Effector memory CD4-positive, alpha-beta T cell (primary cell): Measurements from ENCODE around the gene HSD17B3.
A peak's percentile ranks its signal among the peaks of the same experiment; 100 is the strongest.

Experiments
- DNase-seq, 3 donors: peaks; one replicate each; pipeline ENCODE4 v3.0.0-alpha.2; 2020
- H3K27ac ChIP-seq: 2 replicates; pipeline ENCODE4 v1.7.0; 2013; ENCODE audit warnings: mild to moderate bottlenecking, low read length, moderate library complexity; ENCODE audit not compliant: insufficient read depth, poor library complexity, severe bottlenecking
- H3K27me3 ChIP-seq: replicated peaks from 2 replicates; pipeline ENCODE4 v1.7.0; 2013; ENCODE audit warnings: mild to moderate bottlenecking, low read length; ENCODE audit not compliant: insufficient read depth, control insufficient read depth, poor library complexity, severe bottlenecking
- H3K36me3 ChIP-seq: 2 replicates; pipeline ENCODE4 v1.7.0; 2013; ENCODE audit warnings: mild to moderate bottlenecking, low read length, moderate library complexity; ENCODE audit not compliant: control insufficient read depth, insufficient read depth
- H3K4me1 ChIP-seq: 2 replicates; pipeline ENCODE4 v1.7.0; 2013; ENCODE audit warnings: low read length, mild to moderate bottlenecking; ENCODE audit not compliant: control insufficient read depth, insufficient read depth, poor library complexity, severe bottlenecking
- H3K4me3 ChIP-seq: 2 replicates; pipeline ENCODE4 v1.7.0; 2013; ENCODE audit warnings: low read length, low read depth, mild to moderate bottlenecking; ENCODE audit not compliant: insufficient read depth, poor library complexity, severe bottlenecking
- H3K9me3 ChIP-seq: 2 replicates; pipeline ENCODE4 v1.7.0; 2013; ENCODE audit warnings: mild to moderate bottlenecking, low read length, moderate library complexity; ENCODE audit not compliant: control insufficient read depth

The HSD17B3 gene

DNA sequence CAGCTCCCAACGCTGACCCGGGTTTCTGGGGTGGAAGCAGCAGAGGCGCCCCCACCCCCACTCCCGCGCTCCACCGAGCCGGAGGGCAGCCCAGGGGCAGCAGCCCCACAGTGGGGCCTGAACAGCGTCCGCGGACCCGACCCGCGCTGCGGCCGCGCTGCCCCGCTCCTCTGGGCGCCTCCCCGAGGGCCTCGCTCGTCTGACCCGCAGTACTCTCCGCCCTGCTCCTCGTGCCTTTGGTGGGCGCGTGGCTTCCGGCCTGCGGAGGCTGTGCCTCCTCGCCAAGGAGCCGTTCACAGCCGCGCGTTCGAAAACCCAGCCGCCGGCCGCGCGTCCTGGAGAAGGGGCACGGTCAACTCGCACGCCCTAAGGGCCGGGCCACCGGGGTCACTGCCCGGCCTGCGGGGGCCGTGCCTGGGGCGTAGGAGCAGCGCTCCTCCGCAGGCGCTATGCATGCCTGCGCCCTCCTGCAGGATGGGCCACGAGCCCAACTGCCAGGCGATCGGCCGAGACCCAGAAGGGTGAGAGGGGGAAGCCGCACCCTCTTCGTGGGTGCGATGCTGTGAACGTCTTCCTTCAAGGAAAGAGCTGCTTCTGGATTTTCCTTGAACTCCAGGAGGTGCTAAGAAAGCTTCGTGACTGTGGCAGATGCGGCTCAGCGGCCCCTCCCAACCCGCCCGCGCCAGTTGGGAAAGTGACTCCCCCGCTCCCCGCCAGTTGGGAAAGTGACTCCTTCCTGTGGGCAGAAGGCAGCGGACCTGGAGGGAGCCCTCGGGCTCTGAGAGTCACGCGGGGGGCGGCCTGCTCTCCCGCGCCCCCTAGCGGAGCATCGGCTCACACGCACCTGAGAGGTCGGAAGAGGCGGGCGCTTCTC is 82.7 kb downstream of the HSD17B3 start:
- no peak for DNase-seq
- no peak overlapping the region for H3K27ac ChIP-seq
- no peaks in the 10 kb centered on the region for H3K36me3 ChIP-seq
- peak overlapping the region; percentile 18 for H3K4me3 ChIP-seq
- peaks cover 10% of the 10 kb centered on the region for H3K27me3 ChIP-seq
- H3K4me1 ChIP-seq, result peaks cover 16% of the 10 kb centered on the region
- H3K9me3 ChIP-seq, result no peaks in the 10 kb centered on the region

- Histone ChIP-seq H3K4me3 (peak overlapping the region; percentile 13), H3K4me1 (peaks cover 16% of the 10 kb centered on the region), H3K36me3 (no peaks in the 10 kb centered on the region), H3K27me3 (peaks cover 10% of the 10 kb centered on the region), H3K9me3 (no peaks in the 10 kb centered on the region), H3K27ac (no peak overlapping the region)
- peak; percentile 26 to 39 (median 32) for DNase-seq
These were observed 84.0 kb downstream of the HSD17B3 start for GRCh38 chr9:96217754-96218693.

DNA sequence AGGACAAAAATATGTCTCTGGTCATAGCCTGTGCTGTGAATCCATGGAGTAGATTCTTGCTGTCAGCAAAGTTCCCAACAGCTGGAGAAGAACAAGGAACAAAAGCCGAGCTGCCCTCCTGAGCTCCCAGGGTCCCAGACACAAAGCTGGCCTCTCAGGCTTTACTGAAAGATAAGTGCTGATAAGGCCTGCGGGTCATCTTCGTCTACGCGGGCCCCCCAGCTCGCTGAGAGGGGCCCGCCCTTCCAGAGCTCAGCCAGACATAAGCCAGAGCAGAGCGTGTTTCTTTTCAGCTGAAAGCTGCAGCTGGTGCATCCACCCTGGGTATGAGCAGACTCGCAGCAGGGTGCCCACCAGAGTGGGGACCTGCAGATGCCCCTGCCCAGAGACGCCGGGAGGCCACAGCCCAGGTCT is 84.7 kb downstream of the HSD17B3 start:
- DNase-seq, result no peak
- H3K4me1 ChIP-seq, result peaks cover 16% of the 10 kb centered on the region
- H3K27me3 ChIP-seq, result peaks cover 8% of the 10 kb centered on the region
- H3K27ac ChIP-seq, result no peak overlapping the region
- H3K4me3 ChIP-seq, result no peak overlapping the region
- H3K9me3 ChIP-seq, result no peaks in the 10 kb centered on the region
- no peaks in the 10 kb centered on the region for H3K36me3 ChIP-seq

DNA sequence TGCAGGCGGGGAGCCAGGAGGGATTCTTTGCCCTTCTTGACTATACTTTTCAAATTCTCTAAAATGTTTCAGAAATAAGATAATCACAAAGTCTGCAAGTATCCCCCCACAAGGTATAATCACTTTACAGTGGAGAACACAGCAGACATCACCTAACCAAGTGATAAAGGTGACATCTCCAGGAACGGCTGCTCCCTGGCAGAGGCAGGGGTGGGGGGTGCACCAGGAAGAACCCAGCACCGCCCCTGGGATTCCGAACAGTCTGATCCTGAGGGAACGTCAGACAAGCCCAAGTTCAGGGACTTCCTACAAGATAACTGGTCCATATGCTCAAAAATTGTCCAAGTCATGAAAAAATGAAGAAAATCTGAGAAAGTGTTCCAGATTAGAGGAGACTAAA is 85.4 kb downstream of the HSD17B3 start:
- Histone ChIP-seq H3K27ac (no peak overlapping the region), H3K4me1 (peaks cover 16% of the 10 kb centered on the region), H3K4me3 (no peak overlapping the region), H3K9me3 (no peaks in the 10 kb centered on the region), H3K27me3 (peaks cover 5% of the 10 kb centered on the region), H3K36me3 (no peaks in the 10 kb centered on the region)
- no peak for DNase-seq

DNA sequence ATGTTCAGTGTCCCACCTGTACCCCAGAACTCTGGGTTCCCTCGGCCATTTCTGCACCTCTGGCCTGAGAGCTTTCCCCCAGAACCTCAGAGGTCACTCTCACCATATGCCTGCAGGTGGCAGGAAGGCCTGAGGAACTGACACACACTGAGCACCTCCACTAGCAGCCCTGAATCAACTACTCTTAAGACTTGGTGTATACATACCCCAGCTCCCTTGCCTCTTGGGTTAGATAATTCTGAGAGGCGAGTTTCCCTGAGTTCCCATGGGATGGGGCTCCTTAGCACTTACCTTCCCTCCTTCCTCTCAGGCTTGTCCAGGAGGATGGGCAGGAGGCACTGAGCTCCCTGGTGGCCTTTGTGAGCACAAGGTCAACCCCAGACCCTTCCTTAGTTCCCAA is 86.1 kb downstream of the HSD17B3 start:
- DNase-seq, result no peak
- Histone ChIP-seq H3K4me1 (peaks cover 16% of the 10 kb centered on the region), H3K36me3 (no peaks in the 10 kb centered on the region), H3K27ac (no peak overlapping the region), H3K27me3 (peaks cover 5% of the 10 kb centered on the region), H3K9me3 (no peaks in the 10 kb centered on the region), H3K4me3 (no peak overlapping the region)

DNA sequence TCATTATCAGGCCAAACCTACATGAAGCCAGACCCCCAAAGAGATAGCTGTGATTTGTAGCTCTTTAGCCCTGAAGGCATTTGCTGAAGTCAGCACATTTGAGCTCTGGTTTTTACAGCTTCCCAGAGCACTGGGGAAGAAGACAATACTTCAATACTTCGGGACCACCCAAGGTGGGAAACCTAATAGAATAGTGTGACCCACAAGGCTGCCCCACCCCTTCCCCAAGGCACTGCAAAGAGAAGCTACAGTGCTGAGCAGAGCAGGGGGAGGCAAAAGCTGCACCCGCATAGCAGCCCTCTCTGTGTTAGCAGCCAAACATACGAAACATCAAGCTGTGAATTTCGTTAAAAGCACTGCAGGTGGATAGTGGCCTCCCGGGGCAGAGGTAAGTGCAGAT is 87.3 kb downstream of the HSD17B3 start:
- Histone ChIP-seq H3K36me3 (no peaks in the 10 kb centered on the region), H3K9me3 (no peaks in the 10 kb centered on the region), H3K4me1 (peaks cover 14% of the 10 kb centered on the region), H3K27ac (no peak overlapping the region), H3K27me3 (peaks cover 5% of the 10 kb centered on the region), H3K4me3 (no peak overlapping the region)
- no peak for DNase-seq

GRCh38 chr9:96209407-96210271 is 92.3 kb downstream of the HSD17B3 start:
- Histone ChIP-seq H3K4me1 (no peaks in the 10 kb centered on the region), H3K27me3 (no peaks in the 10 kb centered on the region), H3K27ac (no peak overlapping the region), H3K4me3 (no peak overlapping the region), H3K36me3 (no peaks in the 10 kb centered on the region), H3K9me3 (no peaks in the 10 kb centered on the region)
- no peak for DNase-seq

GRCh38 chr9:96206156-96206751 is 95.7 kb downstream of the HSD17B3 start:
- H3K27me3 ChIP-seq, result no peaks in the 10 kb centered on the region
- DNase-seq, result no peak
- no peak overlapping the region for H3K4me3 ChIP-seq
- no peaks in the 10 kb centered on the region for H3K4me1 ChIP-seq
- H3K27ac ChIP-seq, result no peak overlapping the region
- H3K36me3 ChIP-seq, result no peaks in the 10 kb centered on the region
- H3K9me3 ChIP-seq, result no peaks in the 10 kb centered on the region

DNA sequence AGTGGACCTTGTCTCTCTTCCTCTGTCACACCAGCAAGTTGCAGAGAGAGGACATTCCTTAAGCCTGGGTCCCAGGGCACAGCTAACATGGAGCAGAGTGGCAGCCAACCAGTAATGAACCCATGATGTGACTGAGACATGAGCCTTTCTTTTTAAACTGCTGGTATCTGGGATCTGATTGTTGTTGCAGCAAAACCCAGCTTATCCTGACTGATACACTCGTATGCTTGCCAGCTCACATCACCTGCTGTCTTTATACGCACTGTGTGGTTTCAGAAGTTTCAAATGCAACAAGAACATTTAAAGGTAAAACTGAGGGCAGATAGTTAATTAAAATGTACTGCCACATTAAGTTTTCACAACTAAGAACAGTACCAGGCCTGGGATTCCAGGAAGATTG is 97.1 kb downstream of the HSD17B3 start:
- no peaks in the 10 kb centered on the region for H3K4me1 ChIP-seq
- no peak overlapping the region for H3K4me3 ChIP-seq
- no peaks in the 10 kb centered on the region for H3K27me3 ChIP-seq
- no peaks in the 10 kb centered on the region for H3K9me3 ChIP-seq
- H3K27ac ChIP-seq, result no peak overlapping the region
- DNase-seq, result no peak
- no peaks in the 10 kb centered on the region for H3K36me3 ChIP-seq
